T47D (cell line): ENCODE results near the gene ENOX1.

Experiments
- DNase-seq, 2 experiments: peaks; one replicate each; pipeline versions ENCODE4 v3.0.0 to v3.0.0-alpha.2; 2011 to 2012; ENCODE audit warnings: low read depth in 1 of 2, low spot score in 1 of 2
- JUND ChIP-seq: IDR thresholded peaks from 2 replicates; pipeline ENCODE4 v1.6.1; 2012; ENCODE audit warnings: low read depth
- in situ Hi-C: cut with HindIII; loops from 2 replicates; pipeline ENCODE4 v1.10.0; 2016; ENCODE audit warnings: low sequenced_read_pairs, low pct_unique_long_range_greater_than_20kb

Gene ENOX1

DNA sequence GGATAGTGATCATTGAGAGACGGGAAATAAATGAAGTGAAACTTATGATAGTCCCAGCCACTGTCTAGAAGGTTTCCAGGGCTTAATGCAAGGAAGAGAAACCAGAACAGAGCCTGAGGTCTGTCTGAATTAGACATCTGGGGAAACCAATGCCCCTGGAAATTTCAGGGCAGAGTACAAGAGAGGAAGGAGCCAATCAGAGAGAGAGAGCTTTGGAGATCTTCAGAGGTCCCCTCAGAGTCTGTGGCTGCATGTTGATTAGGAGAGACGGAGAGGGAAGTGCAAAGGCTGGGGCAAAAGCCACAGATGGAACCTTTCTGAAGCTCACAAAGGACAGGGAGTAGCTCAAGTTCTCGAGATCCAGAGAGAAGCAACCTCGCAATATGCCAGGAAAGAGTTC is 385.4 kb downstream of the ENOX1 start:
- in situ Hi-C loops: no loop called here
- no peak for DNase-seq
- TF ChIP-seq JUND: no peak

DNA sequence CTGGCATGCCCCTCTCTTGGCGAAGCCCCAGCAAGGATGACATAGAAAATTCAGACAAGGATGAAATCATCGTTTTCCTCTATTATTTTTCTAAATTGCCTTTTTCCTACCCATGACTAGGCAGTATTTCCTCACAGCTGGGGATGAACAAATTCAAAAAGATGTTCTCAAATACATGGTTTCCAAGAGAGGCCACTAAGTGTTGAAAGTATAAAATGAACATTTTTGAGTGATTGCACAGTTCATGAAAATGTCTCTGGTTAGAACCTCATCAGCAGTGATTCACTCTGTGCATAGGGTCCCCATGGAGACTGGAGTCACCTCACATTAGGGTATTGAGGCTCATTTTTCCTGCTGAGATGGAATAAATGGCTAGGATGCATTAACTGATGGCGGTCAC is 389.7 kb downstream of the ENOX1 start:
- no peak for DNase-seq
- in situ Hi-C loops: no loop called here
- TF ChIP-seq JUND: no peak

DNA sequence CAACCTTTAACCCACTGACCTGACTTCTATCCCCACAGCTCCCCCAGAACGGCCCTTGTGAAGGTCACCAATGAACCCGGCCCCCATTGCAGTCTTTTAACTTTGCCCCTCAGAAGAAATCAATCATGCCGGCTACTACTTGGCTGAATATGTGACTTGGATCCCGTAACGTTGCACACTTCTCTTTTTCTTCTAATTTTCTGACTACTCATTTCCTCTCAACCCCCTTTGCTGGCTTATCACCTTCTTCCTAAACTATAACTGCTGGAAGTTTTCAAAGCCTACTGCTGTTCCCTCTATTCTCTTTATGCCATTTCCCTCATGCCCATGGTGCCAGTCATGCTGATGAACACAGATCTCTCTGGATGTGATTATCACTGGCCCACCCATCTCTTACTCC is 395.7 kb downstream of the ENOX1 start:
- in situ Hi-C loops: no loop called here
- TF ChIP-seq JUND: no peak
- no peak for DNase-seq

DNA sequence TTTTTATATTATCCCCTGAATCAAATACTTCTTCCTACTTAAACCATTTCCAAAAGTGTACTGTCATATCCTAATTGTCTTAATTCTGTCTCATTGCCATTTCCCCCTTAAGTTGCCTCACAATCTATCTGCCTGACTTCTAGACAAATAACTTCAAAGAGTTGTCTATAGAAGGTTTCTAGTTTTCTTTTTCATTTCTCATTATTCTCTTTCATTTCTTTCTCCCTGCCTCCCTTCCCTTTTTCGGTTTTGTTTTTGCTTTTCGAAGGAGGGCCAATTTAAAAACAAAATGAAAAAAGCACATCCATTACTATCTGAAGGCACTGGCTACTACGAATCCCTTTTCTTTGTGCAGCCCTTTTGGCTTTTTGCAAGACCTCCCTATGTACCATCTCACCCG is 396.2 kb downstream of the ENOX1 start:
- in situ Hi-C loops: no loop called here
- no peak for DNase-seq
- TF ChIP-seq JUND: no peak

DNA sequence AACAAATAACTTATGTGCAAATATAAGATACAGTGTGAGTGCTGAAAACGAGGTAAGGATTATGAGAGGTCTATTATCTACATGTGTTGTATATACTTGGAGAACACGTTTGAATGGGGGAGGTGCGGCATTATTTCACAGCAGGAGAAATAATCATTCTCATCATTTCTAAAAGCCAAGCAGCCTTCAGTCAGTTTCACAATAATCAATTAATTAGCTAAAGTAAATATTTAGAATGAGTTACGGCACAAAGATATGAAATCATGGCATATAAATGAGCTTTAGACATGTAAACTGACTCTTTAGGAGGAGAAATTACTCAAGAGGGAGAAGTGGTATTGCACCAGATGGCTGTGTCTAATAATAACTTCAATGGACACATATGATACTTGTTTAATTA is 396.8 kb downstream of the ENOX1 start:
- in situ Hi-C loops: no loop called here
- no peak for DNase-seq

DNA sequence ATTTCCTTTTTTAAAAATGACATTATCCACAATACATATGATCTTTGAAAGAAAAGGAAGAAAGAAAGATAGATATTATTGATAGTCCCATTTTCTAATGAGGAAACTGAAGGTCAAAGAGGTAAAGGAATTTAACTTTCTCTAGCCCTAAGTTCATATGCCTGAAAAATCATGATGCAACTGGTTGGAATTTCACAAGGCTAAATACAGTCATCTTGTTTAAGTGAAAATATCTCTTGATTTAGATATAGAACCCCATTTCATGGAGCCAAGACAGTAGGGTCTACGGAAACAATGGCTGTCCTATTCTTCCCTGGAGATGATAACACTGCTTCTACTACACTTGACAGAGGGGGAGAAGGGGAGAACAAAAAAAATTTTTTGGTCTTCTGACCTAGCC is 397.2 kb downstream of the ENOX1 start:
- in situ Hi-C loops: no loop called here
- DNase-seq: no peak
- no peak for TF ChIP-seq JUND

More for the DNA sequence above, 396.8 kb downstream of the ENOX1 start:
- TF ChIP-seq JUND: no peak

DNA sequence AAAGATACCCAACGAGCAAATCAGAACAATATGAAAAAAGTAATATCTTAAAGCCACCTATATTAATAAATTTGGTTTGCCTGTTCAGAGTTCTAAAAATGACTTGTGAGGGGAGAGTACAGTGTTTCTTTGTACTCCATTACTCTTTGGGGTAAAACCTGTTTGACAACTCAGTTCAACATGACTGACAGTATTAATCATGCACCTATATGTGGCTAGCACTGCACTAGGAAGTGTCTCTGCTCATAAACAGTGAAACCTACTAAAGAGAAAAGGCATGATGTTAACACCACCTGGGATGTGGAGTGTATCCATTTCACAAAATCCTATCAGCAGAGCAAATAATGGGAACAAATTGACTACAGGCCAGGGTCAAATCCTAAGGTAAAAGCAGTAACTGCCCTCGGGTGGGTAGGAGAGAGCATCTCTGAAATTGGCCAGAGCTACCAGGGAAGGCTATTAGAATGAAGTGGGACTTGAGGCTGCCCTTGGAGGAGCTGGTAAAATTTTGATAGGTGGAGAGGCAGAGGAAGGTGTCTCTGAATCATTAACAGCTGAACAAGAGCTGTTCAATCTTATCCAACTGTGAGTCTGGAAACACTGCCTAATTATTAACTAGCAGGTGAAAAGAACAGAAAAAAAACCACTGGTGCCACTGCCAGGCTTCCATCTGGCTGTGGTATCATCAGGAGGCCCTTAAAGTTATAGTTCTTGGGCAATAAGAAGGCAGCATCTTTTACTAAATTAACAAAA is 398.3 kb downstream of the ENOX1 start:
- no peak for TF ChIP-seq JUND
- in situ Hi-C loops: no loop called here
- peak; percentile 18 to 66 for DNase-seq

DNA sequence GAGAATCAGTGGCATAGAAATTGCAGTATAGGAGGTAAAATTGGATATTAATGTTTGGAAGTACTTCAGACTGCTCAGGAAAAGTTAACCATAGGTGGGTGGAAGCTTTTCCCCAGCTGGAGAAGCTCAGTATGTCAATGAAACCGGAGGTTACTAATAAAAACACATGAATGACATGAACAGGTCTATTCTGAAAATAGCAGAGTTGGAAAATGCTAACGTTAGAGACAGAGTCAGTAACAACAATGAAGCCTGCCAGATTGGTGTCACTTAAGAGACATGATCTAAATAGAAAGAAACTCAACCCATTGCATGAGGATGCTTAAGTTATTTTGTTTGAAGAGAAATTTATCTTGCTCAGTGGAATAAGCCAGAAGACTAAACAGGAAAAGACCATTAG is 398.9 kb downstream of the ENOX1 start:
- in situ Hi-C loops: no loop called here
- no peak for DNase-seq
- no peak for TF ChIP-seq JUND

DNA sequence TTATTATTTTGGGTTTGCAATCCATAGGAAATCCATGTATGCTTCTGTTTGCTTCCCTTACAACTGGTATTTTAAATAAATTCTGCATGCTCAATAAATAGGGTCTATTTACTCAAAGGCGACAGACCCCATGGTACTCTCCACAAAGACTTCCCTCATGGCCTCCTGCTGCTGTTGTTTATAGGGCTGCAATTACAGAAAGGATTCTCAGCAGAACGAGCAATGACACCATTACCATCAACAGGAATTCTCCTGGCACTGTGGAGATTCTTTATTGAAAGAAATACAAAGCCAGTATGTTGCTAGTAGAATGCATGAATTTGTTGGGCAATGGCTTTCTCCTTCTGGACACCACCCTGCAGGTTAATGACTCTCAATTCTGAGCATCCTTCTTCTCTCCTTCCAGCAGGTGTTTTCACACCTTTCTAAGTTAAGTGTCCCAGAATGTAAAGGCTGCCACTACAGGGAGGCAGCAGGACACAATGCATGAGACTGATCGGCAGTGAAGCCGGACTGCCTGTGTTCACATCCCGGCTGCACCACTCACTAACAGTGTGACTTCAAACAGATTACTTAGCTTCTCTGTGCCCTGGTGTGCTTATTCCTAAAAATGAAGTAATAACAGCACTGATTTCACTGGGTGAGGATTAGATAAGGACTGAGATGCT is 403.1 kb downstream of the ENOX1 start:
- no peak for TF ChIP-seq JUND
- in situ Hi-C loops: no loop called here
- DNase-seq: no peak

DNA sequence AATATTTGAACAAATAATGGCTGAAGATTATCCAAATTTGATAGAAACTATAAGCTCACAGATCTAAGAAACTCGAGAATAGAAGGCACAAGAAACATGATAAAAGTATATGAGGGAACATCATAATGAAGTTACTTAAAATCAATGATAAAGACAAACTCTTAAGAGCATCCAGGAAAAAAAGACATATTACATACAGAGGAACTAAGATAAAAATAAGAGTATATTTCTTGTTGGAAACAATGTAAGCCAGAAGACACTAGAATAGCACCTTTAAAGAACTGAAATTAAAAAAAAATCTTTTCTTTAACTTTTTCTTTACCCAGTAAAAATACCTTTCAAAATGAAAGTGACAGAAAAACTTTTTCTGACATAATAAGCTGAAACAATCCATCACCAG is 407.0 kb downstream of the ENOX1 start:
- in situ Hi-C loops: no loop called here
- DNase-seq: no peak
- TF ChIP-seq JUND: no peak

DNA sequence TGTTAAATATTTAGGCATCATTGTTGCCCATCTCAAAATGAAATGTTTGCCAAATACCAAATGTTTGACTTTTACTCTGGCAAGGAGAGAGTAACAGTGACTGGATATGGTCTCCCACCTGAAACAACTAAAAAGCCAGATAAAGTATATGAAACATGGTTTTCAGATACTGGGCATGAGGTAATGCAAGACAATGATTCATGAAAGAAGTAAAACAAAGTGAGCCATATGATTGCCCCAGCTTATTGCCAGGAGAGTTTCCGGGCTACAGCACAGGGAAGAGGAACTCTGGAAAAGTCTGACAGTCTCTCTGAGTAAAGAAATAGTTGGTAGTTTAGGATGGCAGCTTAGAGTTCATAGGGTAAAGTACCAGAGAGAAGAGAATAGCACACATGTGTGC is 408.8 kb downstream of the ENOX1 start:
- no peak for DNase-seq
- in situ Hi-C loops: no loop called here
- TF ChIP-seq JUND: no peak

DNA sequence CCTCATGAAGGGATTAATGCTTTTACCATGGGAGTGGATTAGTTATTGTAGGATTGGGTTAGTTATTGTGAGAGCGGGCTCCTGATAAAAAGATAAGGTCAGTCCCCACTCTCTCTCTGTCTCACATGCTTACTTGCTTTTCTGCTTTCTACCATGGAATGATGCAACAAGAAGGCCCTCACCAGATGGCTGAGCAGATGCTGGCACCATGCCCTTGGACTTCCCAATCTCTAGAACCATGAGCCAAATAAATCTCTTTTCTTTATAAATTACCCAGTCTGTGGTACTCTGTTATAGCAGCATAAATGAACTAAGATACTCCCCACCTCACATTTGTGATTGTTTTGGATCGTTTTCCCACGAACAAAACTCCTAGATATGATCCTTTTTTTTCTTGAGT is 409.6 kb downstream of the ENOX1 start:
- DNase-seq: no peak
- in situ Hi-C loops: no loop called here
- TF ChIP-seq JUND: no peak

DNA sequence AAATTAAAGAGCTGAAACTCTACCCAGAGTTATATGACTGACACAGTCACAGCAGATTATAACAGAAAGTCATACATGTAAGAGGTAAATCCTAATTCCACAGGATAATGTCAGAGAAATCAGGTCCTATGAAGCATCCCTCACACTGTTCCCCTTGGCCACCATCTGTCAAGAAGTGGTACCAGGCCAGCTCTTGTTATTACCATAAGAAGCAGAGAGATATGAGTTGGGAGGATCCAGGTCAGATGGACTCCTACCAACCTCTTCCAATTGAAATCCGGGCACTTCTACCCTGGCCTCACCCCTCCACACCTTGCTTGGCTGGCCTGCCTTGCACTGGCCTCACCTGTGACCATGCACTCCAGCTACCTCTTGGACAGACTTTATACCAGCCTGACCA is 410.2 kb downstream of the ENOX1 start:
- in situ Hi-C loops: no loop called here
- no peak for DNase-seq
- no peak for TF ChIP-seq JUND
